Measurements from ENCODE around the gene GPR21.

GRCh38 chr9:123084256-123084655 is 50.8 kb downstream of the GPR21 start:
- no peak for TF ChIP-seq CTCF (IDR thresholded peaks at IDR 0.05)
- no peak for TF ChIP-seq POLR2A (IDR thresholded peaks at IDR 0.05)
